ENCODE results near the gene F3.

Gene F3

DNA sequence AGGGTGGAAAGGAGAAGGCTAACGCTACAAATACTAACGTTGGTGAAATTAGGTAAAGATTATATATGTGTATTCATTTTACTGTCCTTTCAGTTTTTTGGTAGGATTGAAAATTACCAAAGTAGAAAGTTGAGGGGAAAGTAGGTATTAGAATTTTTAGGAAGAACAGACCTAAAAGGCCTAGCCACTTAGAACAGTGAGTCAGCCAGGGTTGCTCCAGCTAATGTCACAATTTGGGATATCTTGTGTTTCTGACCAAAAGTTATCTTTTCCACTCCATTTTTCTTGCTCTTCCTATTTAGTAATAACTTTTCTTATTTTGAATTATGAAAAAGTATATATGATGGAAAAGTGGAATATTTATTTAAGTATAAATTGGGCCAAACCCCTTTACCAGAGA is 40.1 kb downstream of the F3 start:
- Histone ChIP-seq H3K4me3 (ENCODE audit: low read length) (no peak overlapping the region), H3K9ac (ENCODE audit: low read length) (no peak overlapping the region), H3K27ac (ENCODE audit: low read length) (no peak overlapping the region), H3K4me1 (ENCODE audit: low read length) (no peaks in the 10 kb centered on the region), H3K4me2 (ENCODE audit: low read length) (no peak overlapping the region), H2AFZ (ENCODE audit: low read depth, low read length) (no peak overlapping the region), H4K20me1 (ENCODE audit: insufficient read depth, low read length) (no peaks in the 10 kb centered on the region), H3K27me3 (ENCODE audit: low read depth, low read length) (no peaks in the 10 kb centered on the region), H3K36me3 (replicated peaks; ENCODE audit: low read depth, low read length) (no peaks in the 10 kb centered on the region), H3K9me3 (ENCODE audit: insufficient read depth, low read length) (no peaks in the 10 kb centered on the region), H3K79me2 (ENCODE audit: low read length) (no peaks in the 10 kb centered on the region)
- no peak for TF ChIP-seq EZH2phosphoT487 (IDR thresholded peaks at IDR 0.05; ENCODE audit: low read depth)
- no peak for TF ChIP-seq CTCF (IDR thresholded peaks at IDR 0.05; ENCODE audit: low read depth, low read length)

DNA sequence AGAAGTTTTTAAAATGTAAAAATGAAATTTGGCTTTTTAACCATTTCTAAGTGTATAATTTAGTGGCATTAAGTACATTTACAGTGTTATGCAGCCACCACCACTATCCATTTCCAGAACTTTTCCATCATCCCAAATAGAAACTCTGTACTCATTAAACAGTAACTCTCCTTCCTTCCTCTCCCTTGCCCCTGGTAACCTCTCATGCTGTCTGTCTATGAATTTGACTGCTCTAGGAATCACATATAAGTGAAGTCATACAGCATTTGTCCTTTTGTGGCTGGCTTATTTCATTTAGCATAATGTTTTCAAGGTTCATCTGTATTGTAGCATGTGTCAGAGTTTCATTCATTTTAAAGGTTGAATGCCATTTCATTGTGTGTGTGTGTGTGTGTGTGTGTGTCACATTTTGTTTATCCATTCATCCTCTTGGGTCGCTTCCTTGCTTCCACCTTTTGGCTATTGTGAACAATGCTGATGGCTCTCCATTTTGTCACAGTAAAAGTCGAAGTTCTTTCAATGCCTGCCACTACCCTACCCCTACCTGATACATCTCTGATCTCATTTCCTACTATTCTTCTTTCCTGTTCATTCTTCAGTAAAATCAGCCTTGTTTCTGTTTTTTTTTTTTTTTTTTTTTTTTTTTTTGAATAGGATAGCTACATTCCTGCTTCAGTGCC is 45.3 kb downstream of the F3 start:
- H3K27ac ChIP-seq (ENCODE audit: low read length) = no peak overlapping the region
- TF ChIP-seq CTCF (IDR thresholded peaks at IDR 0.05; ENCODE audit: low read depth, low read length) (no peak), EZH2phosphoT487 (IDR thresholded peaks at IDR 0.05; ENCODE audit: low read depth) (no peak)

GRCh38 chr1:94490556-94490955 is 51.0 kb downstream of the F3 start:
- no peaks in the 10 kb centered on the region for H4K20me1 ChIP-seq (ENCODE audit: insufficient read depth, low read length)
- no peaks in the 10 kb centered on the region for H3K79me2 ChIP-seq (ENCODE audit: low read length)
- no peak overlapping the region for H3K9ac ChIP-seq (ENCODE audit: low read length)
- no peaks in the 10 kb centered on the region for H3K9me3 ChIP-seq (ENCODE audit: insufficient read depth, low read length)
- no peaks in the 10 kb centered on the region for H3K27me3 ChIP-seq (ENCODE audit: low read depth, low read length)
- no peaks in the 10 kb centered on the region for H3K4me1 ChIP-seq (ENCODE audit: low read length)
- H3K4me3 ChIP-seq (ENCODE audit: low read length) = no peak overlapping the region
- no peak overlapping the region for H3K27ac ChIP-seq (ENCODE audit: low read length)
- H3K36me3 ChIP-seq (replicated peaks; ENCODE audit: low read depth, low read length) = peaks cover 3% of the 10 kb centered on the region
- no peak overlapping the region for H2AFZ ChIP-seq (ENCODE audit: low read depth, low read length)
- TF ChIP-seq CTCF (IDR thresholded peaks at IDR 0.05; ENCODE audit: low read depth, low read length) (no peak), EZH2phosphoT487 (IDR thresholded peaks at IDR 0.05; ENCODE audit: low read depth) (no peak)
- no peak overlapping the region for H3K4me2 ChIP-seq (ENCODE audit: low read length)

More for the DNA sequence above, 45.3 kb downstream of the F3 start:
- H3K4me2 ChIP-seq (ENCODE audit: low read length) = no peak overlapping the region
- H4K20me1 ChIP-seq (ENCODE audit: insufficient read depth, low read length) = no peaks in the 10 kb centered on the region
- H3K27me3 ChIP-seq (ENCODE audit: low read depth, low read length) = no peaks in the 10 kb centered on the region
- no peaks in the 10 kb centered on the region for H3K4me1 ChIP-seq (ENCODE audit: low read length)
- H3K36me3 ChIP-seq (replicated peaks; ENCODE audit: low read depth, low read length) = peaks cover 3% of the 10 kb centered on the region
- no peak overlapping the region for H3K9ac ChIP-seq (ENCODE audit: low read length)
- H3K9me3 ChIP-seq (ENCODE audit: insufficient read depth, low read length) = no peaks in the 10 kb centered on the region
- no peak overlapping the region for H3K4me3 ChIP-seq (ENCODE audit: low read length)
- no peaks in the 10 kb centered on the region for H3K79me2 ChIP-seq (ENCODE audit: low read length)
- H2AFZ ChIP-seq (ENCODE audit: low read depth, low read length) = no peak overlapping the region

GRCh38 chr1:94486990-94487389 is 54.6 kb downstream of the F3 start:
- TF ChIP-seq CTCF (IDR thresholded peaks at IDR 0.05; ENCODE audit: low read depth, low read length) = no peak
- TF ChIP-seq EZH2phosphoT487 (IDR thresholded peaks at IDR 0.05; ENCODE audit: low read depth) = no peak
- H3K4me2 ChIP-seq (ENCODE audit: low read length) = no peak overlapping the region
- no peak overlapping the region for H2AFZ ChIP-seq (ENCODE audit: low read depth, low read length)
- H4K20me1 ChIP-seq (ENCODE audit: insufficient read depth, low read length) = no peaks in the 10 kb centered on the region
- no peaks in the 10 kb centered on the region for H3K9me3 ChIP-seq (ENCODE audit: insufficient read depth, low read length)
- no peaks in the 10 kb centered on the region for H3K4me1 ChIP-seq (ENCODE audit: low read length)
- no peaks in the 10 kb centered on the region for H3K36me3 ChIP-seq (replicated peaks; ENCODE audit: low read depth, low read length)
- no peak overlapping the region for H3K9ac ChIP-seq (ENCODE audit: low read length)
- H3K79me2 ChIP-seq (ENCODE audit: low read length) = no peaks in the 10 kb centered on the region
- H3K27me3 ChIP-seq (ENCODE audit: low read depth, low read length) = no peaks in the 10 kb centered on the region
- no peak overlapping the region for H3K4me3 ChIP-seq (ENCODE audit: low read length)
- H3K27ac ChIP-seq (ENCODE audit: low read length) = no peak overlapping the region

All from OCI-LY3 (cell line).